GM12873 (cell line): ENCODE results near the gene EYS.

ENCODE experiments used
- CTCF ChIP-seq: IDR thresholded peaks from 2 replicates; pipeline ENCODE4 v1.5.1; 2012; ENCODE audit warnings: low read depth, mild to moderate bottlenecking, moderate library complexity, low read length, control low read depth; ENCODE audit not compliant: insufficient read depth; ENCODE audit errors: missing control alignments

EYS gene

GRCh38 chr6:64014595-64014994 lies 1692.4 kb downstream of the EYS start:
- no peak for TF ChIP-seq CTCF

- no peak for TF ChIP-seq CTCF
Measured at GRCh38 chr6:64013011-64013410, 1694.0 kb downstream of the EYS start.

- TF ChIP-seq CTCF, result peak; percentile 58
Measured at GRCh38 chr6:64012351-64013001, 1694.5 kb downstream of the EYS start.

- no peak for TF ChIP-seq CTCF
Measured at GRCh38 chr6:64010666-64011065, 1696.4 kb downstream of the EYS start.

GRCh38 chr6:64010010-64010409 lies 1697.0 kb downstream of the EYS start:
- no peak for TF ChIP-seq CTCF

- TF ChIP-seq CTCF, result no peak
Measured at GRCh38 chr6:64006246-64006645, 1700.8 kb downstream of the EYS start.

GRCh38 chr6:64000818-64001491 lies 1706.1 kb downstream of the EYS start:
- no peak for TF ChIP-seq CTCF
